ENCODE results near the gene SHOC2.

DNA sequence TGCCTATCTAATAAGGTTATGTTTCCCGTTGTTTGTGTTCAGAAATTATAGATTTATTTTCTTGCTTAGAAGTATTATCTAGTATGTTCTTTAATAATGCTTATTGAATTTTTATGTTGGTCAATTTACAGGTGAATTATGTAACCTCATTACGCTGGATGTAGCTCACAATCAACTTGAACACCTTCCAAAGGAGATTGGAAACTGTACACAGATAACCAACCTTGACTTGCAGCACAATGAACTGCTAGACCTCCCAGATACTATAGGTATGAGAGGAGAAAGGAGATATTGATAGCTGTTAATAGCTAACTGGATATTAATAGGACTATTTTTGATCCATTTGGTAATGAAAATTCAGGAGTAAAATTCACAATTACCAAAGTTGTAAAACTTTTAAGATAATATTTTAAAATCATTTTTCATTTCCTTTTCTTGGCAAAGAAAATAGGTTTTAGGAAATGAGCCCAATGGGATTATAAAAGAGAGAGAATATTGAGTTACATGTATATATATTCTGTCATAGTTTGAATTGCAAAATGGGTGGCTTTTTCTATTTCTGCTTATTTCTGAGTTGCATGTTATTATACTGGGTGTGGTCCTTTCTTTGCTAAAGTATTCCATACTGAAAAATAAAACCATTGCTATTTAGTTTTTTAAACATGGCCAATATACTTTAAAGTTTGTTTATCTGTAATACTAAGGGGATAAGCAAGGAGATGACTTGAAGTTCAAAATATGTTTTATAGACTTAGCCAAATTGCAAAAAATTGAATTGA lies 66.3 kb downstream of the SHOC2 start:
- no peak for TF ChIP-seq TAF1 (IDR thresholded peaks at IDR 0.05; ENCODE audit: borderline replicate concordance, insufficient read depth, low read length)
- TF ChIP-seq, protein P1, sequence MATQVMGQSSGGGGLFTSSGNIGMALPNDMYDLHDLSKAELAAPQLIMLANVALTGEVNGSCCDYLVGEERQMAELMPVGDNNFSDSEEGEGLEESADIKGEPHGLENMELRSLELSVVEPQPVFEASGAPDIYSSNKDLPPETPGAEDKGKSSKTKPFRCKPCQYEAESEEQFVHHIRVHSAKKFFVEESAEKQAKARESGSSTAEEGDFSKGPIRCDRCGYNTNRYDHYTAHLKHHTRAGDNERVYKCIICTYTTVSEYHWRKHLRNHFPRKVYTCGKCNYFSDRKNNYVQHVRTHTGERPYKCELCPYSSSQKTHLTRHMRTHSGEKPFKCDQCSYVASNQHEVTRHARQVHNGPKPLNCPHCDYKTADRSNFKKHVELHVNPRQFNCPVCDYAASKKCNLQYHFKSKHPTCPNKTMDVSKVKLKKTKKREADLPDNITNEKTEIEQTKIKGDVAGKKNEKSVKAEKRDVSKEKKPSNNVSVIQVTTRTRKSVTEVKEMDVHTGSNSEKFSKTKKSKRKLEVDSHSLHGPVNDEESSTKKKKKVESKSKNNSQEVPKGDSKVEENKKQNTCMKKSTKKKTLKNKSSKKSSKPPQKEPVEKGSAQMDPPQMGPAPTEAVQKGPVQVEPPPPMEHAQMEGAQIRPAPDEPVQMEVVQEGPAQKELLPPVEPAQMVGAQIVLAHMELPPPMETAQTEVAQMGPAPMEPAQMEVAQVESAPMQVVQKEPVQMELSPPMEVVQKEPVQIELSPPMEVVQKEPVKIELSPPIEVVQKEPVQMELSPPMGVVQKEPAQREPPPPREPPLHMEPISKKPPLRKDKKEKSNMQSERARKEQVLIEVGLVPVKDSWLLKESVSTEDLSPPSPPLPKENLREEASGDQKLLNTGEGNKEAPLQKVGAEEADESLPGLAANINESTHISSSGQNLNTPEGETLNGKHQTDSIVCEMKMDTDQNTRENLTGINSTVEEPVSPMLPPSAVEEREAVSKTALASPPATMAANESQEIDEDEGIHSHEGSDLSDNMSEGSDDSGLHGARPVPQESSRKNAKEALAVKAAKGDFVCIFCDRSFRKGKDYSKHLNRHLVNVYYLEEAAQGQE (IDR thresholded peaks at IDR 0.05; ENCODE audit: insufficient read depth in 1 of 2, low read depth in 2 of 2, low read length in 2 of 2), result no peak
